ENCODE data around the gene VPS37C.

- TF ChIP-seq, protein P1, sequence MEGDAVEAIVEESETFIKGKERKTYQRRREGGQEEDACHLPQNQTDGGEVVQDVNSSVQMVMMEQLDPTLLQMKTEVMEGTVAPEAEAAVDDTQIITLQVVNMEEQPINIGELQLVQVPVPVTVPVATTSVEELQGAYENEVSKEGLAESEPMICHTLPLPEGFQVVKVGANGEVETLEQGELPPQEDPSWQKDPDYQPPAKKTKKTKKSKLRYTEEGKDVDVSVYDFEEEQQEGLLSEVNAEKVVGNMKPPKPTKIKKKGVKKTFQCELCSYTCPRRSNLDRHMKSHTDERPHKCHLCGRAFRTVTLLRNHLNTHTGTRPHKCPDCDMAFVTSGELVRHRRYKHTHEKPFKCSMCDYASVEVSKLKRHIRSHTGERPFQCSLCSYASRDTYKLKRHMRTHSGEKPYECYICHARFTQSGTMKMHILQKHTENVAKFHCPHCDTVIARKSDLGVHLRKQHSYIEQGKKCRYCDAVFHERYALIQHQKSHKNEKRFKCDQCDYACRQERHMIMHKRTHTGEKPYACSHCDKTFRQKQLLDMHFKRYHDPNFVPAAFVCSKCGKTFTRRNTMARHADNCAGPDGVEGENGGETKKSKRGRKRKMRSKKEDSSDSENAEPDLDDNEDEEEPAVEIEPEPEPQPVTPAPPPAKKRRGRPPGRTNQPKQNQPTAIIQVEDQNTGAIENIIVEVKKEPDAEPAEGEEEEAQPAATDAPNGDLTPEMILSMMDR (IDR thresholded peaks at IDR 0.05), result no peak
- no peak for TF ChIP-seq POLR2A (IDR thresholded peaks at IDR 0.05)
Measured at GRCh38 chr11:61152816-61153592, 8.2 kb downstream of the VPS37C start.

Data from esophagus squamous epithelium (tissue), 4 donors.